GM18508 (cell line): ENCODE results near the gene PTPRA.
"Not testable (repeated sequence)": the region's sequence is repeated elsewhere in the genome, so short reads cannot be mapped to it uniquely, and the experiment has no call there.

Source experiments
- ATAC-seq: cut with Tn5 transposase; IDR thresholded peaks from one replicate; pipeline ENCODE4 v1.9.1; 2021; ENCODE audit warnings: moderate number of reproducible peaks; ENCODE audit not compliant: insufficient read depth, unreplicated experiment

The PTPRA gene

GRCh38 chr20:3068075-3068474 lies 194.8 kb downstream of the PTPRA start:
- ATAC-seq, result no peak

- no peak for ATAC-seq
Observed at GRCh38 chr20:3068986-3069900, 196.0 kb downstream of the PTPRA start.

- ATAC-seq, result no peak
Observed at GRCh38 chr20:3070725-3071124, 197.4 kb downstream of the PTPRA start.

GRCh38 chr20:3071266-3071609 lies 198.0 kb downstream of the PTPRA start:
- ATAC-seq, result no peak

- ATAC-seq, result no peak
Observed at GRCh38 chr20:3071610-3072529, 198.6 kb downstream of the PTPRA start, which contains the start of gene OXT. OXT (plus strand) TSS chr20:3071620; CDS start chr20:3071656, 36 bp downstream.

GRCh38 chr20:3072530-3073250 lies 199.4 kb downstream of the PTPRA start:
- ATAC-seq, result no peak

GRCh38 chr20:3073251-3073643 lies 200.0 kb downstream of the PTPRA start:
- ATAC-seq, result not testable (repeated sequence)

GRCh38 chr20:3074812-3075211 lies 201.5 kb downstream of the PTPRA start:
- no peak for ATAC-seq

GRCh38 chr20:3075315-3075714 lies 202.0 kb downstream of the PTPRA start:
- not testable (repeated sequence) for ATAC-seq

- ATAC-seq, result no peak
Observed at GRCh38 chr20:3077618-3078134, 204.4 kb downstream of the PTPRA start.

GRCh38 chr20:3080939-3081388 lies 207.7 kb downstream of the PTPRA start:
- no peak for ATAC-seq

- ATAC-seq, result no peak
Observed at GRCh38 chr20:3081641-3082040, 208.4 kb downstream of the PTPRA start.

- no peak for ATAC-seq
Observed at GRCh38 chr20:3082306-3082951, 209.1 kb downstream of the PTPRA start.

GRCh38 chr20:3082955-3083952 lies 210.0 kb downstream of the PTPRA start:
- ATAC-seq, result no peak

GRCh38 chr20:3084283-3084985 lies 211.2 kb downstream of the PTPRA start, which contains the start of gene AVP:
AVP (minus strand) TSS chr20:3084724; CDS start chr20:3084674, 50 bp downstream.
- no peak for ATAC-seq

- no peak for ATAC-seq
Observed at GRCh38 chr20:3084986-3085360, 211.7 kb downstream of the PTPRA start.

- ATAC-seq, result no peak
Observed at GRCh38 chr20:3085571-3086072, 212.3 kb downstream of the PTPRA start.

- ATAC-seq, result no peak
Observed at GRCh38 chr20:3088031-3088430, 214.8 kb downstream of the PTPRA start.
